EL (cell line): ENCODE measurements around the gene CDSN.
"Not testable (repeated sequence)": the region's sequence is repeated elsewhere in the genome, so short reads cannot be mapped to it uniquely, and the experiment has no call there.

Source experiments
- DNase-seq: peaks from one replicate; pipeline ENCODE4 v3.0.0-alpha.2; 2016

The CDSN gene

GRCh38 chr6:31081872-31082271, 38.4 kb downstream of the CDSN start:
- DNase-seq, result no peak

GRCh38 chr6:31079656-31080261, 40.5 kb downstream of the CDSN start:
- peak; percentile 71 for DNase-seq

GRCh38 chr6:31076611-31077010, 43.6 kb downstream of the CDSN start:
- no peak for DNase-seq

- DNase-seq, result peak; percentile 78
These were observed 44.7 kb downstream of the CDSN start for GRCh38 chr6:31075528-31075927.

GRCh38 chr6:31074401-31074800, 45.8 kb downstream of the CDSN start:
- peak; percentile 44 for DNase-seq

- DNase-seq, result peak; percentile 72
These were observed 49.5 kb downstream of the CDSN start for GRCh38 chr6:31070711-31071197.

- peak; percentile 79 for DNase-seq
These were observed 51.4 kb downstream of the CDSN start for GRCh38 chr6:31068669-31069340.

GRCh38 chr6:31067891-31068668, 52.2 kb downstream of the CDSN start:
- DNase-seq, result not testable (repeated sequence)

- DNase-seq, result not testable (repeated sequence)
These were observed 53.2 kb downstream of the CDSN start for GRCh38 chr6:31067028-31067427.

GRCh38 chr6:31065556-31065955, 54.7 kb downstream of the CDSN start:
- DNase-seq, result no peak
